IMR-90 (cell line): ENCODE data around the gene CAMK2G. TPM values are rescaled to one million over a fixed set of nuclear protein-coding genes. Genes with fewer than 3 reads are reported as not detected.
"Not testable (repeated sequence)": the region's sequence is repeated elsewhere in the genome, so short reads cannot be mapped to it uniquely, and the experiment has no call there.

Experiments used
- ATAC-seq: fragments of 200-7000 bp; cut with Tn5 transposase; 2 replicates; pipeline ENCODE4 v1.9.1; 2020; ENCODE audit warnings: low read depth, mild to moderate bottlenecking, moderate library complexity
- BruUV-seq: library from RNA; stranded (reverse); fragments of 400-500 nt; replicated peaks from 2 replicates; lab custom pipeline; 2021; lab: Mats Ljungman, UMichigan
- CTCF ChIA-PET: fragments of 300-600 bp; formaldehyde crosslinking; extraction: SDS; loops from one replicate; lab custom pipeline; 2021; ENCODE audit warnings: antibody characterized with exemption; lab: Yijun Ruan, JAX
- POLR2A ChIA-PET: fragments of 300-600 bp; sonication (Branson Sonifier 250); formaldehyde crosslinking; loops from one replicate; lab custom pipeline; 2022; ENCODE audit warnings: antibody characterized with exemption; ENCODE audit not compliant: unreplicated experiment; lab: Charles Lee
- DNase-seq: peaks from one replicate; pipeline ENCODE4 v3.0.0; 2013
- H2AFZ ChIP-seq: replicated peaks from 2 replicates; pipeline ENCODE3; 2013; ENCODE audit warnings: low read length, mild to moderate bottlenecking; ENCODE audit not compliant: poor library complexity
- H2AK5ac ChIP-seq: 2 replicates; pipeline ENCODE4 v1.6.1; 2013; ENCODE audit warnings: low read depth, low read length, inconsistent platforms
- H2AK9ac ChIP-seq: replicated peaks from 2 replicates; pipeline ENCODE3; 2013; ENCODE audit warnings: mild to moderate bottlenecking, low read depth, low read length, moderate library complexity; ENCODE audit not compliant: poor library complexity
- H2BK120ac ChIP-seq: 2 replicates; pipeline ENCODE4 v1.6.1; 2013; ENCODE audit warnings: low read depth, low read length, inconsistent platforms
- H2BK15ac ChIP-seq: 3 replicates; pipeline ENCODE4 v1.6.1; 2013; ENCODE audit warnings: low read depth, low read length, inconsistent platforms
- H2BK20ac ChIP-seq: 2 replicates; pipeline ENCODE4 v1.6.1; 2013; ENCODE audit warnings: low read depth, mild to moderate bottlenecking, inconsistent platforms, low read length, moderate library complexity
- H2BK5ac ChIP-seq: 2 replicates; pipeline ENCODE4 v1.6.1; 2013; ENCODE audit warnings: mild to moderate bottlenecking, low read depth, low read length, inconsistent platforms; ENCODE audit not compliant: poor library complexity, severe bottlenecking
- H3K14ac ChIP-seq: replicated peaks from 2 replicates; pipeline ENCODE4 v1.6.1; 2013; ENCODE audit warnings: low read depth, low read length, inconsistent platforms
- H3K18ac ChIP-seq: 2 replicates; pipeline ENCODE4 v1.6.1; 2013; ENCODE audit warnings: low read depth, low read length, control low read depth
- H3K23ac ChIP-seq: 2 replicates; pipeline ENCODE4 v1.6.1; 2013; ENCODE audit warnings: low read depth, low read length, inconsistent platforms
- H3K27ac ChIP-seq: 2 replicates; pipeline ENCODE4 v1.5.1; 2013; ENCODE audit warnings: mild to moderate bottlenecking, control low read depth, low read length; ENCODE audit not compliant: insufficient read depth
- H3K27me3 ChIP-seq: 2 replicates; pipeline ENCODE4 v1.6.1; 2013; ENCODE audit warnings: low read length; ENCODE audit not compliant: control insufficient read depth, insufficient read depth
- H3K36me3 ChIP-seq: 2 replicates; pipeline ENCODE4 v1.6.1; 2013; ENCODE audit warnings: low read length, mixed read lengths; ENCODE audit not compliant: control insufficient read depth, insufficient read depth
- H3K4ac ChIP-seq: 2 replicates; pipeline ENCODE4 v1.6.1; 2013; ENCODE audit warnings: low read depth, low read length, inconsistent platforms
- H3K4me1 ChIP-seq: 2 replicates; pipeline ENCODE4 v1.6.1; 2013; ENCODE audit warnings: low read length, mixed read lengths; ENCODE audit not compliant: control insufficient read depth, insufficient read depth
- H3K4me2 ChIP-seq: 2 replicates; pipeline ENCODE4 v1.6.1; 2013; ENCODE audit warnings: low read depth, mild to moderate bottlenecking, control low read depth, low read length, moderate library complexity
- H3K4me3 ChIP-seq: 2 replicates; pipeline ENCODE4 v1.5.1; 2013; ENCODE audit warnings: low read depth, mild to moderate bottlenecking, control low read depth, low read length, moderate library complexity; ENCODE audit not compliant: insufficient read depth
- H3K56ac ChIP-seq: 2 replicates; pipeline ENCODE4 v1.6.1; 2013; ENCODE audit warnings: low read length, inconsistent platforms; ENCODE audit not compliant: insufficient read depth; ENCODE audit errors: extremely low read depth
- H3K79me1 ChIP-seq, 2 experiments: 2 replicates each; pipeline ENCODE4 v1.6.1; 2013; ENCODE audit warnings: low read length in 2 of 2, inconsistent platforms in 1 of 2, low read depth in 1 of 2
- H3K9ac ChIP-seq: 2 replicates; pipeline ENCODE4 v1.6.1; 2013; ENCODE audit warnings: low read depth, low read length, control low read depth
- H3K9me1 ChIP-seq: 2 replicates; pipeline ENCODE4 v1.6.1; 2013; ENCODE audit warnings: low read length, inconsistent platforms; ENCODE audit not compliant: insufficient read depth
- H3K9me3 ChIP-seq: 2 replicates; pipeline ENCODE4 v1.6.1; 2013; ENCODE audit warnings: low read length; ENCODE audit not compliant: control insufficient read depth, insufficient read depth
- H4K20me1 ChIP-seq: 2 replicates; pipeline ENCODE4 v1.6.1; 2013; ENCODE audit warnings: low read length, inconsistent platforms; ENCODE audit not compliant: insufficient read depth
- H4K5ac ChIP-seq: 2 replicates; pipeline ENCODE4 v1.6.1; 2013; ENCODE audit warnings: mild to moderate bottlenecking, low read depth, low read length, control low read depth
- H4K8ac ChIP-seq, 2 experiments: 2 replicates each; pipeline ENCODE4 v1.6.1; 2013; ENCODE audit warnings: low read depth in 2 of 2, low read length in 2 of 2, control low read depth in 1 of 2, inconsistent platforms in 1 of 2
- H4K91ac ChIP-seq: 2 replicates; pipeline ENCODE4 v1.6.1; 2013; ENCODE audit warnings: low read depth, low read length, inconsistent platforms; ENCODE audit not compliant: insufficient read depth
- CEBPB ChIP-seq: IDR thresholded peaks from 2 replicates; pipeline ENCODE4 v1.6.1; 2012; ENCODE audit warnings: low read depth, low read length, improper control_type of control experiment
- RAD21 ChIP-seq: IDR thresholded peaks from 2 replicates; pipeline ENCODE4 v1.6.1; 2012; ENCODE audit warnings: low read length, improper control_type of control experiment
- RCOR1 ChIP-seq: IDR thresholded peaks from 2 replicates; pipeline ENCODE4 v1.6.1; 2012; ENCODE audit warnings: mild to moderate bottlenecking, low read length, improper control_type of control experiment; ENCODE audit not compliant: insufficient replicate concordance
- RFX5 ChIP-seq: IDR thresholded peaks from 2 replicates; pipeline ENCODE4 v1.8.0; 2012; ENCODE audit warnings: low read depth, mild to moderate bottlenecking, low read length, moderate library complexity
- WGBS, 2 experiments: methylation state at CpG; one replicate each; pipeline versions ENCODE4 v1.1.5 to v1.1.7; 2013; ENCODE audit warnings: missing lambda C conversion rate in 2 of 2; ENCODE audit not compliant: insufficient read length in 1 of 2; ENCODE audit errors: extremely low coverage in 2 of 2; 5-methylcytosine and 5-hydroxymethylcytosine counted together
- dilution Hi-C: fragments of 300-500 bp; cut with HindIII; formaldehyde crosslinking; loops from one replicate; pipeline ENCODE4 v1.14.3; 2018; ENCODE audit warnings: low sequenced_read_pairs; ENCODE audit not compliant: unreplicated experiment
- in situ Hi-C: fragments of 300-500 bp; cut with MboI; formaldehyde crosslinking; loops from 3 replicates; pipeline ENCODE4 v1.14.3; 2019; ENCODE audit warnings: low sequenced_read_pairs, inconsistent platforms, mixed read lengths
- intact Hi-C: fragments of 100-400 bp; cut with micrococcal nuclease; formaldehyde crosslinking; loops from 2 replicates; pipeline ENCODE4 v1.10.0; 2022
- polyA plus RNA-seq, 3 experiments: library from polyadenylated mRNA; depleted of rRNA; stranded (reverse); fragments of >200 nt; gene quantifications; 2 replicates each; pipeline ENCODE4 v1.2.3, GENCODE V29; 2012; ENCODE audit warnings: low replicate concordance in 1 of 3
- total RNA-seq: library from RNA; depleted of rRNA; stranded (reverse); fragments of >200 nt; gene quantifications from 2 replicates; pipeline ENCODE4 v1.2.3, GENCODE V29; 2012

The CAMK2G gene
- total and polyA plus RNA-seq, 2 of the 4 experiments (the other 2 are of a cell fraction): 20.4 to 25.4 TPM

DNA sequence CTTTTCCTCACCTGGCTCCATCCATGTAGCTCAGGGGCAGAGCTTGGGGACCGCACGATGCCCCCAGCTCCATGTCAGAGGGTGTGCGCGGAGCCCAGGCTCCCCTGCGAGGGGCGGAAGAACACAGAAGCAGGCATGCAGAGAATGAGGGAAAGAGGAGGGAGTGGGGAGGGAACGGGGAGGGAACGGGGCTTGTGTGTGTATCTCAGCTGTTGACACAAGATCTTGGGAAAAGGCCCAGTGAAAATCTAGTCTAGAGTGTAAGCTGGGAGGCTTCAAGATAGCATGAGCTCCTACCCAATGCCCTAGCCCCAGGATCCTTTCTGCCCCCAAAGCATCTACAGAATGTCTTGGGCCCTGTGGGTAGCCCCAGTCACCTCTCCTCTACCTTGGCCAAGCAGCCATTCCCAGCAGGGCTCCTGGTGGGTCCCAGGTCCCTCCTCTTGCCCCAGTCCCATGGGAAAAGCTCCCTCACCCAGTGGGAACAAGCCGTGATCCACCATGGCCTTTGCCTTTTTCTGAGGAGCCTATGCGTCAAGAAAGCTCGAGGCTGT is 37.9 kb downstream of the CAMK2G start:
- ATAC-seq (peak; percentile 25), DNase-seq (no peak)
- H3K23ac ChIP-seq: peak overlapping the region; percentile 30; the same call in 1 of the 2 replicates
- in situ Hi-C loops: no loop called here
- H2AFZ ChIP-seq: peak overlapping the region; percentile 49
- peak overlapping the region; percentile 85 for H2AK5ac ChIP-seq
- H2BK120ac ChIP-seq: peak overlapping the region; percentile 59; the same call in 1 of the 2 replicates
- no peak overlapping the region for H3K56ac ChIP-seq
- H3K36me3 ChIP-seq: peaks cover 16% of the 10 kb centered on the region; the same call in 1 of the 2 replicates
- peak overlapping the region; percentile 18; the same call in 1 of the 2 replicates for H3K9ac ChIP-seq
- CTCF ChIA-PET: interaction anchor here (0.7 to 1.1 kb wide), 2 partner anchors 10 to 43 kb away, joined by 3 to 6 read pairs; no protein-coding TSS in a partner anchor
- dilution Hi-C loops: no loop called here
- 0 out of 2 replicates have a peak, but pooled peaks cover 3% of the 10 kb centered on the region for H4K20me1 ChIP-seq
- peak overlapping the region; percentile 77 for H3K14ac ChIP-seq
- H2BK5ac ChIP-seq: peak overlapping the region; percentile 74
- WGBS, 2 experiments: 80% methylated on average over 2 of the region's 11 CpGs; no CpG with 5 or more reads in 1 of the 2 experiments
- H2BK15ac ChIP-seq: peak overlapping the region; percentile 23; the same call in 1 of the 3 replicates
- H3K79me1 ChIP-seq: peaks cover 0 to 18% of the 10 kb centered on the region in 2 experiments; a peak in 3 of 4 replicates
- H3K4me1 ChIP-seq: peaks cover 15% of the 10 kb centered on the region
- peak overlapping the region; percentile 71 for H2AK9ac ChIP-seq
- no peaks in the 10 kb centered on the region for H3K9me3 ChIP-seq
- H3K4me3 ChIP-seq: no peak overlapping the region
- peak overlapping the region; percentile 66 for H3K18ac ChIP-seq
- no peaks in the 10 kb centered on the region for H3K27me3 ChIP-seq
- H3K4me2 ChIP-seq: no peak overlapping the region
- H4K5ac ChIP-seq: peak overlapping the region; percentile 67
- no TSS peak for BruUV-seq
- H3K27ac ChIP-seq: peak overlapping the region; percentile 71
- H4K91ac ChIP-seq: peak overlapping the region; percentile 60
- no peak for TF ChIP-seq RCOR1
- TF ChIP-seq RFX5: no peak
- TF ChIP-seq RAD21: no peak
- TF ChIP-seq CEBPB: no peak
- H3K9me1 ChIP-seq: peaks cover 27% of the 10 kb centered on the region; the same call in 1 of the 2 replicates
- intact Hi-C loops: no loop called here
- POLR2A ChIA-PET: no interaction called here
- peak overlapping the region; percentile 64 for H3K4ac ChIP-seq
- H4K8ac ChIP-seq: peak overlapping the region; percentile 18 to 44; a peak in 2 of 4 replicates
- H2BK20ac ChIP-seq: peak overlapping the region; percentile 38; the same call in 1 of the 2 replicates

DNA sequence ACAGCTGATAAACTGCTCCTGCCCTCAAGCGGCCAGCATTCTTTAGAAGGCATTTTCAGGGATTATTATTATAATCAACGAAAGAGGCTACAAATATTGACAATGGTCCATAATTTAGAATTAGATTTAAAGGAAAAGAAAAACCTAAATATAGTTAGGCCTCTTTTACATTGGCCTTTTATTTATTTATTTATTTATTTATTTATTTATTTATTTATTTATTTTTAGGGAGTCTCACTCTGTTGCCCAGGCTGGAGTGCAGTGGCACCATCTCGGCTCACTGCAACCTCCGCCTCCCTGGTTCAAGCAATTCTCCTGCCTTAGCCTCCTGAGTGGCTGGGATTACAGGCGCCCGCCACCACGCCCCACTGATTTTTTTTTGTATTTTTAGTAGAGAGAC is 45.3 kb downstream of the CAMK2G start:
- H3K14ac ChIP-seq, H4K5ac ChIP-seq, H2BK5ac ChIP-seq, H4K8ac ChIP-seq, H3K79me1 ChIP-seq, ATAC-seq, H4K91ac ChIP-seq, H3K4me1 ChIP-seq, H3K9ac ChIP-seq, H2AK9ac ChIP-seq, H2AK5ac ChIP-seq, H3K23ac ChIP-seq, H2BK15ac ChIP-seq, in situ Hi-C loops, H3K4me2 ChIP-seq, H2AFZ ChIP-seq, H3K27ac ChIP-seq, DNase-seq, H4K20me1 ChIP-seq, CTCF ChIA-PET, H3K9me3 ChIP-seq, POLR2A ChIA-PET, H3K4ac ChIP-seq, H3K56ac ChIP-seq, H3K27me3 ChIP-seq, H2BK20ac ChIP-seq, BruUV-seq, H3K18ac ChIP-seq, H3K4me3 ChIP-seq, intact Hi-C loops, H2BK120ac ChIP-seq, dilution Hi-C loops: not testable (repeated sequence)
- peaks cover 12% of the 10 kb centered on the region; the same call in 1 of the 2 replicates for H3K9me1 ChIP-seq
- peaks cover 17% of the 10 kb centered on the region for H3K36me3 ChIP-seq
- no CpG with 5 or more reads among the region's 7 CpGs for WGBS, 2 experiments
